Heart left ventricle (tissue), 16 donors: ENCODE measurements around the gene CDK6. TPM values are rescaled to one million over a fixed set of nuclear protein-coding genes. Genes with fewer than 3 reads are reported as not detected.

Experiments
- ATAC-seq, 4 donors: fragments of 200-7000 bp; cut with Tn5 transposase; one replicate each; pipeline ENCODE4 v1.9.1; 2020 to 2022; ENCODE audit warnings: moderate library complexity in 4 of 4, mild to moderate bottlenecking in 3 of 4, moderate number of reproducible peaks in 1 of 4
- DNase-seq, 5 donors: peaks; one replicate each; pipeline ENCODE4 v3.0.0-alpha.2; 2020
- H3K27ac ChIP-seq, 12 donors: fragments of 200-600 bp; sonication (generic) in 4 of 12; one replicate each; pipeline versions ENCODE4 v1.5.0 to v1.8.0; 2016 to 2022; ENCODE audit warnings: mild to moderate bottlenecking in 2 of 12
- H3K27me3 ChIP-seq, 9 donors: fragments of 200-600 bp; sonication (generic) in 2 of 9; one replicate each; pipeline versions ENCODE4 v1.5.1 to v1.8.0; 2016 to 2022; ENCODE audit warnings: mild to moderate bottlenecking in 3 of 9
- H3K36me3 ChIP-seq, 9 donors: fragments of 200-600 bp; sonication (generic) in 2 of 9; one replicate each; pipeline versions ENCODE4 v1.5.0 to v1.8.0; 2018 to 2022; ENCODE audit warnings: mild to moderate bottlenecking in 2 of 9
- H3K4me1 ChIP-seq, 12 donors: fragments of 200-600 bp; sonication (generic) in 4 of 12; one replicate each; pipeline versions ENCODE4 v1.5.0 to v1.8.0; 2016 to 2022; ENCODE audit warnings: mild to moderate bottlenecking in 3 of 12
- H3K4me3 ChIP-seq, 12 donors: fragments of 200-600 bp; sonication (generic) in 4 of 12; one replicate each; pipeline versions ENCODE4 v1.5.0 to v1.8.0; 2017 to 2022; ENCODE audit warnings: mild to moderate bottlenecking in 9 of 12, moderate library complexity in 4 of 12
- H3K9me3 ChIP-seq, 12 donors: fragments of 200-600 bp; sonication (generic) in 4 of 12; one replicate each; pipeline versions ENCODE4 v1.5.0 to v1.8.0; 2016 to 2022; ENCODE audit warnings: mild to moderate bottlenecking in 1 of 12
- CTCF ChIP-seq, 12 donors: fragments of 200-600 bp; sonication (generic) in 4 of 12; IDR thresholded peaks; one replicate each; pipeline versions ENCODE4 v1.5.0 to v1.8.0; 2018 to 2022; ENCODE audit warnings: antibody characterized with exemption in 12 of 12, mild to moderate bottlenecking in 5 of 12
- POLR2A ChIP-seq, 2 donors: fragments of 450-650 bp; IDR thresholded peaks; one replicate each; pipeline ENCODE4 v1.6.1; 2017; ENCODE audit warnings: antibody characterized with exemption in 2 of 2, mild to moderate bottlenecking in 2 of 2, moderate library complexity in 2 of 2
- WGBS, 4 donors: extraction: QIAGEN DNeasy Blood & Tissue Kit in 2 of 4; methylation state at CpG; one replicate each; pipeline versions ENCODE4 v1.1.5 to v1.1.7; 2013 to 2018; 5-methylcytosine and 5-hydroxymethylcytosine counted together
- intact Hi-C, 10 donors: fragments of 100-400 bp; cut with DNase I; formaldehyde crosslinking; loops; one replicate each; pipeline versions ENCODE4 v1.11.1 to v1.14.2; 2022
- polyA plus RNA-seq, 2 donors: library from polyadenylated mRNA; stranded (reverse); fragments of 200-250 nt; gene quantifications; one replicate each; pipeline ENCODE4 v1.2.3, GENCODE V29; 2013
- total RNA-seq, 9 donors: library from RNA; depleted of rRNA in 2 of 9; stranded (reverse); fragments of >200 nt in 2 of 9; fragmentation: NEBNext Ultra II Directional in 3 of 9; extraction: Animal tissue kit (Norgen Biotek cat#: 25700) in 3 of 9; gene quantifications; one replicate each; pipeline versions ENCODE4 v1.1.0 to v1.2.4, GENCODE V29; 2016 to 2023
- donor health status: ischemic (EF 13 %, LVEDD 7.1; RV severe dilation, severe dysfunction).
- donor health status: healthy with polysubstance abuse.
- donor health status: DM: no; HTN: yes; CAD: no.
- donor health status: DM: no; HTN: no; CAD: no.
- donor health status: ischemic (EF 25% LVEDD 6.9; RV normal size, moderate dysfunction).
- donor health status: ischemic (EF 25% LVEDD 5.7; RV mildly dilated, moderate dysfunction).
- donor health status: healthy.
- donor health status: DM: yes; HTN: yes; CAD: no.
- donor health status: ischemic (EF 35%, LVEDD 5.7; RV mildly dilated, moderate dysfunction).
- donor health status: nonischemic (EF 11% LVEDD 7.7; RV severe dilation, severe dysfunction).
- donor health status: DM: yes; HTN: yes; CAD: no.
- donor health status: PGD.
- donor health status: ischemic (EF 29% LVEDD 5.4; RV normal size, mild dysfunction).
- donor health status: nonischemic (EF 23%, LVEDD 6.1; RV moderate dilation, normal function).

CDK6 gene
- total and polyA plus RNA-seq, 11 donors = 2.2 to 40.5 (median 18.7) TPM

- ATAC-seq = no peak
- Histone ChIP-seq H3K4me1 (peaks cover 0 to 42% (median 4%) of the 10 kb centered on the region in 12 donors), H3K9me3 (no peaks in the 10 kb centered on the region), H3K27ac (no peak overlapping the region), H3K36me3 (no peaks in the 10 kb centered on the region), H3K27me3 (no peaks in the 10 kb centered on the region), H3K4me3 (no peak overlapping the region)
- TF ChIP-seq CTCF (IDR thresholded peaks at IDR 0.05) (no peak), POLR2A (IDR thresholded peaks at IDR 0.05) (no peak)
- WGBS, 4 donors = 93 to 96% (median 95%) methylated on average over 4 of the region's 4 CpGs
- intact Hi-C loops = no loop called here
- DNase-seq = no peak
Observed at GRCh38 chr7:92750447-92750839, 85.9 kb downstream of the CDK6 start.

- peaks cover 0 to 37% (median 4%) of the 10 kb centered on the region in 12 donors for H3K4me1 ChIP-seq
- H3K27me3 ChIP-seq = no peaks in the 10 kb centered on the region
- ATAC-seq (no peak), DNase-seq (no peak)
- no peak overlapping the region for H3K27ac ChIP-seq
- no peaks in the 10 kb centered on the region for H3K9me3 ChIP-seq
- 85 to 94% (median 90%) methylated on average over 2 of the region's 2 CpGs for whole genome bisulfite sequencing, 4 donors
- intact Hi-C loops = no loop called here
- TF ChIP-seq CTCF (IDR thresholded peaks at IDR 0.05) (no peak), POLR2A (IDR thresholded peaks at IDR 0.05) (no peak)
- no peak overlapping the region for H3K4me3 ChIP-seq
- H3K36me3 ChIP-seq = no peaks in the 10 kb centered on the region
Observed at GRCh38 chr7:92749832-92750446, 86.4 kb downstream of the CDK6 start.

GRCh38 chr7:92749327-92749755 lies 87.0 kb downstream of the CDK6 start:
- ATAC-seq = no peak
- Histone ChIP-seq H3K27me3 (no peaks in the 10 kb centered on the region), H3K36me3 (no peaks in the 10 kb centered on the region), H3K4me1 (peaks cover 0 to 33% (median 4%) of the 10 kb centered on the region in 12 donors), H3K9me3 (no peaks in the 10 kb centered on the region), H3K4me3 (no peak overlapping the region), H3K27ac (no peak overlapping the region)
- no peak for DNase-seq
- TF ChIP-seq POLR2A (IDR thresholded peaks at IDR 0.05) (no peak), CTCF (IDR thresholded peaks at IDR 0.05) (no peak)
- intact Hi-C loops = no loop called here

- no peak for DNase-seq
- Histone ChIP-seq H3K27ac (no peak overlapping the region), H3K27me3 (no peaks in the 10 kb centered on the region), H3K36me3 (no peaks in the 10 kb centered on the region), H3K4me1 (peaks cover 0 to 33% (median 4%) of the 10 kb centered on the region in 12 donors), H3K4me3 (no peak overlapping the region), H3K9me3 (no peaks in the 10 kb centered on the region)
- TF ChIP-seq POLR2A (IDR thresholded peaks at IDR 0.05) = no peak
- intact Hi-C loops = no loop called here
- no peak for ATAC-seq
Observed at GRCh38 chr7:92748495-92748894, 87.9 kb downstream of the CDK6 start.
